Measurements from ENCODE around the gene HEXD.

The HEXD gene

DNA sequence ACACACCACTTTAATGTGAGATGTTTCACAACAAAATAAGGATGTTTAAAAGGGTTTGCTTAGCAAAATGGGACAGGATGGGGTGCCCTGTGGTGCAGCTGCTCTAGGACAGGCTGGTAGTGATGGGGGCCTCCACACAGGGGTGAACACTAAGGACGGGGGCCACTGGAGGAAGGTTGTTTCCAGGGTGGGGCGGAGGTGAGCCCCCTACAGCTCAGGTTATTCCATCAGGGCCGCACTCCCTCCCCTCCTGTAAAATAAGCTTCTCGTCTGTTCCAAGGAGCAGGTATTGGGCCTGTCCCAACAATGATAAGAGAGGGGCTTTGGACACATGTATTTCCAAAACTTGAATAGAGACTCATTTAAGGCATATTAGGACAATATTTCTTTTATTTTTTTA is 1.9 kb upstream of the HEXD start:
- DNase-seq: no peak

DNA sequence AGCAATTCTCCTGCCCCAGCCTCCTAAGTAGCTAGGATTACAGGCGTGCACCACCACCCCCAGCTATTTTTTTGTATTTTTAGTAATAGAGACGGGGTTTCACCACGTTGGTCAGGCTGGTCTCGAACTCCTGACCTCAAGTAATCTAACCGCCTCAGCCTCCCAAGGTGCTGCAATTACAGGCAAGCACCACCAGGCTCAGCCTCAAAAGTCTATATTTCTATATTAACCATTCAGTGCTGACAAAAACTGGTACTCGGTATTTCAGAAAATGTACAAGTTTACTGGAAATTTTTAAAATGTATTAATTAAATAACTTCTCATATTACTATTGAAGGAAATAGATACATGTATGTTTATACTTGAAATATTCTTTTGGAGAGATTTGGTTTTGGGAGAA is 1.4 kb upstream of the HEXD start:
- no peak for DNase-seq

DNA sequence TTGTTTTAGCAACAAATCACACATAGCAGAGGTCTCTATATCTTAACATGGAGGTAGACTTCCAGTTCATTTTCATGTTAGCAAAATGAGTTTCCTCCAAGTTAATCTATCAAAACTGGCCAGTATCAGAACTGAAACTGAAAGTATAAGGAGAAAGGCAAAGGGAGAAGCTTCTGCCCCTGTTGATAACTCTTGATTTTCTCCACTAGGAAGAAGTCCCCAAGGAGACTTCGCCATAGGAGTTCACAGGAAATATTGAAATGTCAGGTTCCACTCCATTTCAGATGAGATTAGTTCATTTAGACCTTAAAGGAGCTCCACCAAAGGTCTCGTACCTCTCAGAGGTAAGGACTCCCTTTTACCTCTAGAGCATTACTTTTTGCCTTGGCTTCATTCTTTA is 1.4 kb downstream of the HEXD start:
- no peak for DNase-seq

DNA sequence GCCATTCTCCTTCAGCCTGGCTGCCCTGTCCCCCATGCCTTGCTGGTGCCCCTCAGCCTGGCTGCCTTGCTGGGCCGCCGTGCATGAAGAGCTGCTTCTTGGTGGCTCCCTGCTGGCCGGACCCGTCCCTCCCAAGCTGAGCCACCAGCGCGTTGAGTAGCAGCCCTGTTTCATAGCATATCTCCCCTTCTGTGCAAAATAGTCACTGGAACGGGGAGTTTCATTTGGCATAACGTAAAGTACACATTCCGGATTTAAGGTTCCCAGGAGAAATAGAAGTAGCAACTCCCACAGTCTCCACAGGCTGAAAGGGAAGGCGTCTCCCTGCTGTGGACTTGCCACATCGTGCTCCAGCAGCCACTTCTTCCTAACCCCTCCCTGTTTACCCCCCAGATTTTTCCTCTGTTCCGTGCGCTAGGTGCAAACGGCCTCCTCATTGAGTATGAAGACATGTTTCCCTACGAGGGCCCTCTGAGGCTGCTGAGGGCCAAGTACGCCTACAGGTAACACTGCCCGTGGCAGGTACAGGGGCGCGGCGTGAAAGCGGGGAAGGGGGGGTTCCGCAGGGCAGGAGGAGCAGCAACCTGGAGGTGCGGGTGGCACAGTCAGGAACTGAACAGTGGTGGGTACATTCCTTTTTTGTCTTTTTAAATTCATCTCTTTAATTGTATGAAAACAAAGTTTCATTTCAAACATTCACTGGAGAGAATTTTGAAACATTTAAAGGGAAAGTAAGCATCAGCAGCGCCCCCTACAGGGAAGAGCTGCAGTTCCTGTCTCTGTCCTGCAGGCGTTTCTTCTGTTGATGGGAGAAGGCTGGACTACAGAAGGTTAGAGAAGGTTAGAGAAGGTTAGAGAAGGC is 6.1 kb downstream of the HEXD start:
- DNase-seq: no peak

DNA sequence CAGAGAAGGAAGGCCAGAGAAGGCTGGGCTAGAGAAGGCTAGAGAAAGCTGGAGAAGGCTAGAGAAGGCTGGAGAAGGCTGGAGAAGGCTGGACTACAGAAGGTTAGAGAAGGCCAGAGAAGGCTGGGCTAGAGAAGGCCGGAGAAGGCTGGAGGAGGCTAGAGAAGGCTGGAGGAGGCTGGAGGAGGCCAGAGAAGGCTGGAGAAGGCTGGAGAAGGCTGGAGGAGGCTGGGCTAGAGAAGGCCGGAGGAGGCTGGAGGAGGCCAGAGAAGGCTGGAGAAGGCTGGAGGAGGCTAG is 6.7 kb downstream of the HEXD start:
- DNase-seq: no peak

DNA sequence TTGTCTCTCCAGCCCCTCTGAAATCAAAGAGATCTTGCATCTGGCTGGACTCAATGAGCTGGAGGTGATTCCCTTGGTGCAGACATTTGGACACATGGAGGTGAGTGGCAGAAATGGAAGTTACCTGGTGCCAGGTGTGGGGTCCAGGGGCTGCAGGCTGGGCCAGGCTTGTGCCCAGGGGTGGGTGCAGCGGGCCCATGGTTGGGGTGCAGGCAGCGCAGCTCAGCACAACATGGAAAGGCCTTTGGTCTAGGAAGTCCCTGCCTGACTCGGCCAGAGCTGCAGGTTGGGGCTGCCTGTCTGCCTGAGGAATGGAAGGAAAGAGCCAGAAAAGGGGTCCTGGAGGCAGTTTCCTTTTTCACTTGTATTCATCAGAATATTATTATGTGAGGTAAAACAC is 10.4 kb downstream of the HEXD start:
- DNase-seq: no peak

DNA sequence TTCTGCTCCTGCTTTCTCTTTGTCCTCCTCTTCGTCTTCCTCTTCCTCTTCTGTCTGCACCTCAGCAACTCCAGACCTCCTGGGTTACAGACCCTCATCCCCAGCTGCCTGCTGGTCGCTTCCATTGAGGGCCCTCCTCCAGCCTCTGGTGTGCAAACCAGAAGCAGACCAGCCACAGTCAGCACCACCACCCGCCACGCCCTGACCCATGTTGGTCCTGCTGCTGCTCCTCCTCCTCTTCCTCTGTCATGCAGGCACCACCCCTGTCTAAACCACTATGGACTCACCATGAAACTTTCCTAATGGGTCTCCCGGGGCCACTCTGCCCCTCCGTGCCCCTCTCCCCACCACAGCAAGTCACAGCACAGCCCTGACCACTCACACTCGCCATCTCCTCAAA is 11.7 kb downstream of the HEXD start:
- no peak for DNase-seq

DNA sequence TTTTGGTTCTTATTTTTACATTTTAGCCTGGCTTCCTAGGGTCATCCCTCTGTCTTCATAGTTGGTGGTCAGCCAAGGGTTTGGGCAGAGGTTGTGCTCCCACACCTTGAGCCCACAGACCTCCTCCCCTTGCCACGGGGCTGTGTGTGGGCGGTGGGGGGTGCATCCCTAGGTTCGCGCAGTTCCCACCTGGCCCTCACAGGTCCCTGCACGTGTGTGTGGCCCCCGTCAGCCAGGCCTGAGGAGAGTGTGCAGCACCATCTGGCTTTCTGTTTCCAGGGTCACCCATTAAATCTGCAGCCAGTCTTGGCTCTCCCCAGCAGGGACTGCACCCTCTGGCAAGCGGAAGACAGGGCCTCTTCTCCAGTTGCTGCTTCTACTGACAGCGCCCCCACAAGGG is 13.9 kb downstream of the HEXD start:
- no peak for DNase-seq

DNA sequence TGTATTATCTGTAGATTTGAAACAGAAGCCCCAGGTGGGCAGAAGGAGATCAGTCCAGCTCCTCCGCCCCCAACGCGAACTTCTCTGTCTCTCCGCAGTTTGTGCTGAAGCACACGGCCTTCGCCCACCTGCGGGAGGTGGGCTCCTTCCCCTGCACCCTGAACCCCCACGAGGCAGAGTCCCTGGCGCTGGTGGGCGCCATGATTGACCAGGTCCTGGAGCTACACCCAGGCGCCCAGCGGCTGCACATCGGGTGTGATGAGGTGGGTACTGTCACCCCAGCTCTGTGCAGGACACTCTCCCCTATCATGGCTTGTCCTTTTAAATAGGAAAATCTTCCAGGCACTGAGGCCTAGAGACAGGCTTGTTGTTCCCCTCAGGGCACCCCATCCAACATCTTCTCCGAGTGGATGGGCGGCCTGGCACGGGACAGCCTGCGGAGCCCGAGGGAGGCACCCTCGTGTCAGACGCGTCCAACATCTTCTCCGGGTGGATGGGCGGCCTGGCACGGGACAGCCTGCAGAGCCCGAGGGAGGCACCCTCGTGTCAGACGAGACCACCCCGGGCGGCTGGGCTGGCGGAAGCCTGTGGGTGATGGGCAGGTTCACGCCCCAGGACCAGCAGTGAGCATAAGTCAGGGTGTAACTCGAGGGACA is 15.5 kb downstream of the HEXD start:
- no peak for DNase-seq

DNA sequence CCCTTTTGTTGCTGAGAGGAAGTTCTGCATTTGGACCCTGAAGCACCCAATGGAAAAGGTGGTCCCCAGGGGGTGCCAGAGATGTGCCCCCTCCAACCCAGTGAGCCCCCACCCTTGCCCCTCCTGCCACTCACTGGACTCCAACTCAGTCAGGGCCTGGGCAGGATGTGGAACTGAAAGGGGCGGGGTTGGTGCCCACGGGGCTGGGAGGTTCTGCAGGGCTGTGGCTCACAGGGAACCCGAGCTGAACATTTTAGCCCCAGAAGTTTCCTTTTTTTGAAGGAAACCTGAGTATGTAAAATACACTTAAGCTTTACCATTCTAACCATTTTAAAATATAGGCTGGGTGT is 16.0 kb downstream of the HEXD start:
- DNase-seq: no peak

DNA sequence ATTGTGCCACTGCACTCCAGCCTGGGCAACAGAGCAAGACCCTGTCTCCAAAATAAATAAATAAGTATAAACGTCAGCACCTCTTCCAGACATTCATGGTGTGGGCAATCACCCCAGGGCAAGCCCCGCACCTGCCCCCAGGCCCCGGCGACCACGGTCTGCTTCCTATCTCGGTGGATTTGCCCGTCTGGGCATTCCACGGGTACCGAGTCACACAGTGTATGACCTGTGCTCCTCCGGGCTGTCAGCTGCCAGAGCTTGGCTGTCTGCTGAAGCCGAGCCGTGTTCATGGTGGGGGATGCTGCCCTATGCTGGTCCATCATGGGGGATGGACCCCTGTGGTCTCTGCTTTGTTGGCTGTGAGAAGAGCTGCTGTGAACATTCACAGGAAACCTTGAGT is 17.0 kb downstream of the HEXD start:
- no peak for DNase-seq

DNA sequence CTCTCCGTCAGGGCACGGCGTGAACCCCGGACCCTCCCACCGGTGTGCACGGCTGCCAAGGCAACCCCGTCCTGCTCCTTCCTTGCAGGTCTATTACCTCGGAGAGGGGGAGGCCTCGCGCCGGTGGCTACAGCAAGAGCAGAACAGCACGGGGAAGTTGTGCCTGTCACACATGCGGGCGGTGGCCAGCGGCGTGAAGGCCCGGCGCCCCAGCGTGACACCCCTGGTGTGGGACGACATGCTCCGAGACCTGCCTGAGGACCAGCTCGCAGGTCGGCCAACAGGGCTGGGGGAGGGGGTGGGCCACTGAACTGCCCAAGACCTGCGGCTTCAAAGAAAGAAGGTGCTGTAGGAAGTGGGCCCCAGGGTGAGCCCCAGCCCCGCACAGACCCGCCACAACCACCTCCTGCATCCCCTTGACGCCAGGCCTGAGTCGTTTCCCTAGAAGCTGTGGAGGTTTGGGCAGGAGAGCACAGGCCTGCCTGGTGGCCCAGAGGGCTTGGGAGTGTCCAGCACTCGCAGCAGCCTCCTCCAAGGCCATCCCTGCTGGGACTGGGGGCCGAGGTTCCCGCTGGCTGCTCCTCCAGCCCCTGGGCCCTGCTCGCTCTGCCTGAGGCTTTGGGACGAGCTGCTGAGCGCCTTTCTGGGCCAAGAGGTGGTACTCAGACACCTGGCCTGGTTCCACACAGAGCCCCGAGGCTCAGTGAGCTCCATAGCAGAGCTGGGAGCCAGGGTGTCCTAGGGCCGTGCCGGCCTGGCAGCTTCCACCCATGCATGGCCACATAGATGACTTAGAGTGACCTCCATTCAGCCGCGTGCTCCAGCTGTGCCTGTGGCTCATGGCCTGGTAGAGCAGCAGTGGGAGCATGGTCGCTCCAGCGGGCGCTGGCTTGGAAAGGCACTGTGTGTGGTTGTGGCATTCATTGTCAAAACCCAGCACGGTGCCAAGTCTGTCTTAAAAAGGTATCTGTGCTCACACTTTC is 17.7 kb downstream of the HEXD start:
- DNase-seq: no peak

DNA sequence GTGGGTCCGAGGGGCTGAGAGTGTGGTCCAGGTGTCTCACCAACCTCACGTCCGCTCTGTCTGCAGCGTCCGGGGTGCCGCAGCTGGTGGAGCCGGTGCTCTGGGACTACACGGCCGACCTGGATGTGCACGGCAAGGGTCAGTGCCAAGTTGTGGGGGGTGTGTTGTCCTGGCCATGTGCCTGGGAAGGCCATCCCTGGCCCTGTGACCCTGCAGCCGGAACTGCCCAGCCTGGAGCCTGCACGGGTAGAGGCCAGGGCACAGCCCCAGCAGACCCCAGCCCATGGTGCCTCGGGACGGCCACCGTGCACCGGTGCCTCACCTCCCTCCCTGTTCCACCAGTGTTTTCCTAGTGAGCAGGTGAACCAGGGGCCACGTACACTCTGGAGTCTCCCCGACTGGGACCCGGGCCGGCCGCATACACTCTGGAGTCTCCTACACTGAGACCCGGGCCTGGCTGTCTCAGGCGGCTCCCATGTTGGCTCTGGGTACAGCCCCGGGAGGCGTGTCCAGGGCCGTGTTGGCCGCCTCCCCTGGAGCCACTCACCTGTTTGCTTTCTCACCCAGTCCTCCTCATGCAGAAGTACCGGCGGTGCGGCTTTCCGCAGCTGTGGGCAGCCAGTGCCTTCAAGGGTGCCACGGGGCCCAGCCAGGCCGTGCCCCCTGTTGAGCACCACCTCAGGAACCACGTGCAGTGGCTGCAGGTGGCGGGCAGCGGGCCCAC is 18.6 kb downstream of the HEXD start:
- no peak for DNase-seq

DNA sequence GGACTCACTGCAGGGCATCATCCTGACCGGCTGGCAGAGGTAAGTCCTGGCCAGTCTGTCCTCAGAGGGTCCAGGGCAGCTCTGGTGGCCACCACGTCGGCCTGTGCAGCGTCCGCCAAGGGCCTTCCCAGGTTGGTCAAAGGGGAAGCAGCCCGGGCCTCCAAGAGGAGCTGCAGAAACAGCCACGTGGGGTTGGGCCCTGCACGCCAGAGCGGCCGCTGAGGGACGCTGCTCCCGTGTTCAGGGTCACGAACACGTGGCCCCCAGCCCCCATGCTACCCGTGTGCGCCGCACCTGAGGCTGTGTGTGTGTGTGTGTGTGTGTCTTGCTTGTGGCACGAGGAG is 19.1 kb downstream of the HEXD start:
- DNase-seq: no peak

DNA sequence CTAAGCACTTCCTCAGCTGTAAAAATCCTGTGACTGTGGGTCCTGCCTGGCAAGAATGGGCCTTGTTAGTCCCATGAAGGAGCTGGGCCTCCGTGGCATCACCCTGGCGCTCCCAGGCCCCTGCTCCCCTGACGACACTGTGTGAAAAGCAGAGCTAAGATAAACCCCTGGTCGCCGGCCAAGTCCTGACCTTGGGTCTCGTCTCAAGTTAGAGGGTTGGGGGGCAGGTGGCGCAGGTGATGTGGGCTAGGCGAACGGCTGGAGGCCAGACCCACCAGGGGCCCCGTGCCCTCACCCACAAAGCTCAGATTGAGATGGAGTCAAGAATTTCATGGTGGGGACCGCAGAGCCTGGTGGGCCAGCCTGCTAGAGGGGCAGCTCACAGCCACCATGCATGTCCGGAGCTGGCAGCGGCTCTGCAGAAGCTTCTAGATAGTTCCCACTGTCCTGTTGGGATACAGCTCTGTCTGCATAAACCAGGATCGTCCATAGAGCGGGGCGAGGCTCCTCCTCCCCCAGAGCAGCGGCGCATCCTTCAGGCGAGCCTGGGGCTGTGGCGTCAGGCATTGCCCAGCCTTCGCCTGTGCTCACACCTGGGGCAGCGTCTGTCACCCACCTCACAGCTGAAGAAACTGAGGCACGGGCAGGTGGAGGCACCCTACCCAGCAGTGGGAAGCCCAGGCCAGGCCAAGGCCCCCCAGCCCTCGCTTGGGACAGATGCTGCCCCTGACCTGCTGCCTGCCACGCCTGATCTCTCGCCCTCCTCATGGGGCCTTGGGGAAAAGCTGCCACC is 20.4 kb downstream of the HEXD start:
- no peak for DNase-seq

DNA sequence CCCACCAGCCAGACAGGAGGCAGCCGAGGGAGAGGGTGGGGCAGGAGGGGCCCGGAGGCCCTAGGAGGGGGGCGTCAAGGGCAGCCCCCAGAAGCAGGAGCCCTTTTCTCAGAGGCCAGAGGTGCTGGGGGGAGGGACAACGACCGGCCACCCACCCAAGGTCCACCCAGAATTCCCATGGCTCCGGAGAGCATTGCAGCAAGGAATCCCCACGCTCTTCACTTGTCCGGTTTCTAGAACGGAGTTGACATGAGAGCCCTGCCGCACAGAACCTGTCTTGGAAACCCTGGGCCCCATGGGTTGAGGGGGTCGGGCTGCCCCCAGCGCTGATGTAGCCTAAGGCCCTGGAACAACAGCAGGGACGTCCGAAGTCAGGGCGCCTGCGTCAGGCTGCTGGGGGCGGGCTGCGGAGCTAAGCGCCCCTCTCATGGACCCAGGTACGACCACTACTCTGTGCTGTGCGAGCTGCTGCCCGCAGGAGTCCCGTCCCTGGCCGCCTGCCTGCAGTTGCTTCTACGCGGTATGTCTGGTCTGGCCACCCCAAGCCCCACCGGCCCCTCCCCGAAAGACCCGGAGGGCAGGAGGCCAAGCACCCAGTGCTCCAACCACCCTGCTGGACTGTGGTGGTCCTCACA is 21.2 kb downstream of the HEXD start:
- DNase-seq: no peak

DNA sequence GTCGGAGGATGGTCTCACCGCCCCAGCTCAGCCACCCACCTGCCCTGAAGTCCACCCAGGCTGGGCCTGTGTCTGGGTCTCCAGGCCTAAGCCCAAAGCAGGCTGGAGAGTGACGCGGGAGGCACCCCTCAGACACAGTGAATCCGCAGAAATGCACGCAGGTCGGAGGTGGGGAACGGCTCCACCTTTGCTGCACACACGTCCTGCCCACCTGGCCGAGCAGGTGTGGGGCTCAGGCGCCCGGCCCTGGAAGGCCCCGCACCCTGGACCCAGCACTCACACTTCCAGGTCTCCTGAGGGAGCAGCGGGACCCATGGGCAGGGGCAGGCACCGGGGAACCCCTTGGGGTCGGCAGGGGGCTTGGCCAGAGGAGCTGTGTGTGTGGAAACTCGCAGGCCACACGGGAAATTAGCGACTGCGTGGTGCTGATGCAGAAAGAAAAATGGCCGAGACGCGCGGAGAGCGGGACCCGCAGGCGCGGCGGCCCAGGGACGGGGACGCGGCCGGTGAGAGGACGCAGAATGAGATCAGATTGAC is 21.8 kb downstream of the HEXD start:
- DNase-seq: no peak

DNA sequence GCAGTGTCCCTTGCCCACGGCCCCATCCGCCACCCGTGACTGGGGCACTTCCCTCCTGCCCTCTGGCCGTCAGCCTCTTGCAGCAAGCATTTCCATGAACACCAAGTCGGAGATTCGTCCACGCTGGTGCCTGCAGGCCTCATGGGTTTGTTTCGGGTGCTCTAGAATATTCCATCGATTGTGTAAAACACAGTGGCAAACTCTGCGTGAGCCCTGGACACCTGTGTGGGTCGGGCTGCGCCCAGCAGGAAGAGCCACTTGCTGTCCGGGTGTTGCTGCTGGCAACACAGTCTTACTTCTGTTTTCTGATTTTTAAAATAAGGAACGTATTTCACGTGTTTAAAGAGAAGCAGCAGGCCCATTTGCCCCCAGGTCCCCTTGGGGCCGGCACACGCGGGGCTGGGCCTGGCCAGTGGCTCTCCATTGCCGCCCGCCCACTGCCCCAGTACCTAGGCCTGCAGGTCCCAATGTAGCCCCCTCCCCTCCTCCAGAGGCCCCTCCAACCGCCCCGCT is 22.4 kb downstream of the HEXD start:
- peak; percentile 68 for DNase-seq

DNA sequence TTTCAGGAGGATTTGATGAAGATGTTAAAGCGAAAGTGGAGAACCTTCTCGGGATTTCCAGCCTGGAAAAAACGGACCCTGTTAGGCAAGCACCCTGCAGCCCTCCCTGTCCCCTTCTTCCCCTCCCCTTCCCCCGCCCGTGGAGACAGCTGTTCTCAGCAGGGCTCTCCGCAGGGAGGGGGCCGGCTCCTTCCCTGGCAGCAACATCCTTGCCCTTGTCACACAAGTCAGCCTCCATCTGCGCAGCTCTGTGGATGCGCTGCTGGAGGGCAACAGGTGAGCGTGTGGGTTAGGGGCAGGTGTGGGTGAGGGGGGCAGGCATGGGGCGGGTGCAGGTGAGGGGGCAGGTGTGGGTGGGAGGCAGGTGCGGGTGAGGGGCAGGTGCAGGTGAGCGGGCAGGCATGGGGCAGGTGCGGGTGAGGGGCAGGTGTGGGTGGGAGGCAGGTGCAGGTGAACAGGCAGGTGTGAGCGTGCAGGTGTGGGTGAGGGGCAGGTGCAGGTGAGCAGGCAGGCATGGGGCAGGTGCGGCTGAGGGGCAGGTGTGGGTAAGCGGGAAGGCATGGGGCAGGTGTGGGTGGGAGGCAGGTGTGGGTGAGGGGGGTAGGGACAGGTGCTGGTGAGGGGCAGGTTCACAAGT is 23.0 kb downstream of the HEXD start:
- no peak for DNase-seq

DNA sequence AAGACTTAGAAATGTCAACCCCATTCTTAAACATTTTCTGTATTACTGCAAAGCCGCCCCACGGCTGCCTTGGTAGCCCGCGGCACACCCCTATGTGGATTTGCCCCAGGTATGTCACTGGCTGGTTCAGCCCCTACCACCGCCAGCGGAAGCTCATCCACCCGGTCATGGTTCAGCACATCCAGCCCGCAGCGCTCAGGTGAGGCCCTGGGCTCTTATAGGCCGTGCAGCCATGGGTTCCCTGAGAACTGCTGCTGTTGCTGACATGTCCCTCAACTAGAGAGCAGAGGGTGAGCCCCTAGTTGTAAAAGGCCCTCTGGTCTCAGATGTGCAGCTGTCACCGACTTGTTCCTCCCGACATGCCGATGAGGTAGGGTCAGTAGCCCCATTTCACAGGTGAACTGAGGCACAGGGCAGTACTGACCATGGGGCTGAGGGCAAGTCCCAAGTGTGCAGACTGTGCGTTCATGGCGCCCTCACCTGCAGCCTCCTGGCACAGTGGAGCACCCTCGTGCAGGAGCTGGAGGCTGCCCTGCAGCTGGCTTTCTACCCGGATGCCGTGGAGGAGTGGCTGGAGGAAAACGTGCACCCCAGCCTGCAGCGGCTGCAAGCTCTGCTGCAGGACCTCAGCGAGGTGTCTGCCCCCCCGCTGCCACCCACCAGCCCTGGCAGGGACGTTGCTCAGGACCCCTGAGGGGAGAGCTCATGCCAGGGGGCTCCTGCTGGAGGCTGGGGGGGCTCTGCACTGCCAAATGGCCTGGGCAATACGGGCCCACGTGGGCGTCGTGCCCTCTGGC is 23.7 kb downstream of the HEXD start:
- no peak for DNase-seq
